T-helper 1 cell (primary cell): ENCODE results near the gene ZNF714.

ENCODE experiments used
- DNase-seq, 5 donors: peaks; one replicate each; pipeline ENCODE4 v3.0.0-alpha.2; 2012 to 2020
- total RNA-seq, 4 donors: gene quantifications; one replicate each; lab custom pipeline; 2026; lab: John Stamatoyannopoulos, UW

ZNF714 gene
- total RNA-seq, result 16.1 to 37.2 (median 17.5) reads per million in 4 donors

DNA sequence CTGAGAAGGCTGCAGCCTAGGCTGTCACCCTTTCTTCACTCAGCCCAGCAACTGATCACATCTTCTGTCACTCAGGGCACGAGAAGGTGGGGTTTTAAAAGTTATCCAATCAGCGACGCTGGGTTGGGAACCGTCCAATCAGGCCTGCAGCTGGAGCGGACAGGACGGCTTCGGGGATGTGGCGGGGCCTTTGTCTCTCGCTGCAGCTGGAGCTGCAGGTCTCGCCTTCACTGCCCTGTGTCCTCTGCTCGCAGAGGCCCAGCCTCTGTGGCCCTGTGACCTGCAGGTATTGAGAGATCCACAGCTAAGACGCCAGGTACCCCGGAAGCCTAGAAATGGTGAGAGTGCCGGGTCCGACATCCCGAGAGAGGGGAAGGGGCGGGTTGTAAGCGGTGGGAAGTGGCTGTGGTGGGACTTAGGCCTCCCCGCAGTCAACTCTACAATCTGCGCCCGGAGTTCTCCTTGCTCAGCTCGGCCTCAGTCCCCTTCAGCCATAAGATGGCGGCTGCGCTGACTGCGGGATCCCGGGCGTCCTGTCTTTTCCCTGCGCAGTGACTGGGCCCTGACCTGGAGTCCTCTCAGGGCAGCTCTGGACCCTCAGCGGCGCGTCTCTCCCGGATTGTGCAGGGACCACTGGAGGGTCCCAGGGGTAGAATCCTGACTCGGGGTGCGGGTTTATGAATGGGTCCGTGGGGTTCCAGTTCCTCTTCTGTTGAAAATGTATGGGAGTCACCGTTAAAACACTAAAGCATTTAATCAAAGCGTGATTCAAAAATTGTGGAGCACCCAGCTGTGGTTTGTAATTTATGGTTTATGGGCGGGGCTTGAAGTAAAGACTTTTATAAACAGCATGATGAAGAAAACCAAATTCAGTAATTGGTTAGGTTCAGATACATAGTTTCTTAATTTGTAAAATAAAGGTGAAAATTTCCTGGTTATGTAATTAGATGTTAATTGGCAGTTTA is at the start of gene ZNF714:
TSS of gene ZNF714 (plus strand) at position 193 of the 965 bp plus-strand sequence. CDS start 16,066 bp downstream, outside the sequence.
- peak; percentile 56 to 91 (median 70) for DNase-seq

DNA sequence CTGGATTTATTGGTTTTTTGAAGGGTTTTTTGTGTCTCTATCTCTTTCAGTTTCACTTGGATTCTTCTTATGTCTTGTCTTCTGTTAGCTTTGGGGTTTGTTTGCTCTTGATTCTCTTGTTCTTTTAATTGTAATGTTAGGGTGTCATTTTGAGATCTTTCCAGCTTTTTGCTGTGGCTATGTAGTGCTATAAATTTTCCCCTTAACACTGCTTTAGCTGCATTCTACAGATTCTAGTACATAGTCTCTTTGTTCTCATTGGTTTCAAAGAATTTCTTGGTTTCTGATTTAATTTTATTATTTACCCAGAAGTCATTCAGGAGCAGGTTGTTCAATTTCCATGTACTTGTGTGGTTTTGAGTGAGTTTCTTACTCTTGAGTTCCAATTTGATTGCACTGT is 37.0 kb upstream of the ZNF714 start:
- DNase-seq, result no peak

DNA sequence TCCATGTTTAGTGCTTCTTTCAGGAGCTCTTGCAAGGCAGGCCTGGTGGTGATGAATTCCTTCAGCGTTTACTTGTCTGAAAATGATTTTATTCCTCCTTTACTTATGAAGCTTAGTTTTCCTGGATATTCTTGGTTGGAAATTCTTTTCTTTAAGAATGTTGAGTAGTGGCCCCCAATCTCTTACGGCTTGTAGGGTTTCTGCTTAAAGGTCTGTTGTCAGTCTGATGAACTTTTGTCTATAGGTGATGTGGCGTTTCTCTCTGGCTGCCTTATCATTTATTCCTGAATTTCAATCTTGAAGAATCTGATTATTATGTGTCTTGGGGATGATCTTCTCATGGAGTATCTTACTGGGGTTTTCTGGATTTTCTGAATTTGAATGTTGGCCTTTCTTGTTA is 35.5 kb upstream of the ZNF714 start:
- no peak for DNase-seq

DNA sequence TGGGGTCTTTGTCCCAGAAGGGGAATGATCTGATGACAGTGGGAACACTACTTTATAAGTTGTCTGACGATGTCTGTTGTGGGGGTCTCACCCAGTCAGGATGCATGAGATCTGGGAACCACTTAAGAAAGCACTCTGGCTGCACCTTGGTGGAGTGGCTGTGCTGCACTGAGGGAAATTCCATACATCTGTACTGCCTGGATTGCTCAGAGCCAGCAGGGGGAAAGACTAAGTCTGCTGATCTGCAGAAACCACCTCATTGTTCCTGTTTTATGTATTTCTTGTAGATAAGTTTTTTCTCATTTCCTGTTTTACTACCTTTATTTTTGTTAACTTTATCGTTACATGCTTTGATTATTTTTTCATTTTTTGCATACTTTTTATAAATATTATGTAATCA is 34.3 kb upstream of the ZNF714 start:
- no peak for DNase-seq

DNA sequence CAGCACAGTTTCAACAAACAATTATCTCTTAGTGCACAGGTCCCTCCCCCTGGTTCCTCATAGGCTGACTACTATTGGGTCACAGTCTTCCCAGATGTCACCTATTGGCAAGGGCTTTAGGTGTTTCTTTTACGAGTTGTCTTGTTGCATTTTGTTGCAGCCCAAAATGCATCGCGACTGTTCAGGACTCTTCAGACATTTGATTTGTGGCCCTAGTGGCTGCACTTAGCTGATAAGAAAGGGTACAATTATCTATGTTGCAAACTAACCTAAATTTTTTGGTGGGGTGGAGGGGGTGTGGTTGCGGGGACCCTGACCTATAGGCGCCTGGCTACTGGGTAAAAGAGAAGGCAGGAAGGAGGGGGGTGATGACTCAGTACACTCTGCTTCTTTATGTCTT is 29.1 kb upstream of the ZNF714 start:
- DNase-seq, result no peak

DNA sequence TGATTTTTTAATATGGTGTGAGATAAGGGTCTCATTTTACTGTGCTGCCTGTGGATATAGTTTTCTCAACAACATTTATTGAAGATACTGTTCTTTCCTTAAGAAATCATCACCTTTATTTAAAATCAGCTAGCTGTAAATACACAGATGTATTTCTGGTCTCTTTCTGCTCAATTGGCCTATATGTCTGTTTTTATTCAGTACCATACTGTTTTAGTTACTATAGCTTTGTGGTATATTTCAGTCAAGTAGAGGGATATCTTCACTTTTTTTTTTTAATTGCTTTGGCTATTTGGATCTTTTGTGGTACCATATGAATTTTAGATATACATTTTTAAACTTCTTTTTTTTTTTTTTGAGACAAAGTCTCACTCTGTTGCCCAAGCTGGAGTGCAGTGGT is 16.7 kb upstream of the ZNF714 start:
- no peak for DNase-seq

DNA sequence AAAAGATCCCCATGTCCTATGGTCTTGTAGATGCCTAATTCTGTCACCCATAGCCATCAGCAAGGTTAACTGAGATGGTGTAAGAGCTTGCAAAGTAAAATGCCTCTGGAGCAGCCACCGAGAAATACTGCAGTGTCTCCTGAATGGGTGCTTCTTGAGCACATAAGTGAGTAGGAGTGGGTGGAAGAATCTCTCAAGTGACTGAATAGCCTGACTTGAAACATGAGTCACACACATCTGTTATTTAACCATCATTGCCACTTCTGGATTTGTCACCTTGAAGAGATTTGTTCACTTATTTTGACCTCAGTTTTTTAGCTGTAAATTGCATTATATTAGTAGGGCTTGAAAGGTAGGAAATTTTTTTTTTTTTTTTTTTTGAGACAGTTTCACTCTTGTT is 2.3 kb downstream of the ZNF714 start:
- DNase-seq, result peak in 1 of 5 donors; percentile 23

DNA sequence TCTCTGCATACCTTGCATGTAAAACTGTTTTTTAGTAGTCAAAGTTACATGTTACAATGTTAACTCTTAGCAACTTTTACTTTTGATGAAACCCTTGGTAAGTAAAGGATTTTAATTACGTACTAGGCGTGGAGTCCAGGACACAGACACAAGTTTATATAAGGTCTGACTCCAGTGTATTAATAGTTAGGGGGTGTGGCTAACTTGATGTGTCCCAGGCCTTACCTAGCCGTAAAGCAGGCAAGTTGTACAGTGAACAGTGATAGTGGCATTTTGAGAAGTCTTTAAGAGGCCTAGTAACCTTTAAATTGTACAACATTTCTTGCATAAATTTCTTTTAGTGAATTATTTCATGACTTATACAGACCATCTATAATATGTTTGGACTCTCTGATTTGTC is 5.9 kb downstream of the ZNF714 start:
- no peak for DNase-seq

DNA sequence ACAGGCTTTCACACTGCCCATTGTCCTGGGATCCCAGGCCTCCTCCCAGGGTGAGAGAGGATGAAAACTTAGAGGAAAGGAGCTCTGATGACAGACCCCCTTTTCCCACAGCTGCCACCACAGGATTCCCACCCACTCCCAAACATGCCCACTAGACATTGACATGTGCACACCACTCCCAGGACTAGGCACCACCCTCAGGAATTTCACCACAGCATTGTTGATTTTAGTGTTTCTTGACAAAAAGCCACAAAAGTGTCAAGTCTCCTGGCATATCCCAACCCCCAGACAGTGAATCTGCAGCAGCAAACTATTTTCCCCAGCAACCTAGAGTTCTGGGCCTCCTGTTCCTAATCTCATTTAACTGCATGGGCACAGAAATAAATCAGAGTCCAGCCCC is 10.1 kb downstream of the ZNF714 start:
- no peak for DNase-seq

DNA sequence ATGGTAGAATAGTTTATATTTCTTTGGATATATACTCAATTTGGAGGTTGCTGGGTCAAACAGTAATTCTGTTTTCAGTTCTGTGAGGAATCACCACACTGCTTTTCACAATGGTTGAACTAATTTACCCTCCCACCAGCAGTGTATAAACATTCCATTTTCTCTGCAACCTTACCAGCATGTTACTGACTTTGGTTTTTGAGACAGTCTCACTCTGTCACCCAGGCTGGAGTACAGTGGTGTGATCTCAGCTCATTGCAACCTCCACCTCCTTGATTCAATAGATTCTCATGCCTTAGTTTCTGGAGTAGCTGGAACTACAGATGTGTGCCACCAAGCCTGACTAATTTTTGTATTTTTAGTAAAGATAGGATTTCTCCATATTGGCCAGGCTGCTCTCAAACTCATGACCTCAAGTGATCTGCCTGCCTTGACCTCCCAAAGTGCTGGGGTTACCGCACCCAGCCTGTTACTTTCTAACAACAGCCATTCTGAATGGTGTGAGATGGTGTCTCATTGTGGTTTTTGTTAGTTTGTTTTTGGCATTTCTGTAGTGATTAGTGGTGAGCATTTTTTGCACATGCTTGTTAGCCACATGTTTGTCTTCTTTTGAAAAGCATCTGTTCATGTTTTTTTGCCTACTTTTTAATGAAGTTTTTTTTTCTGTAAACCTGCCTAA is 12.5 kb downstream of the ZNF714 start:
- no peak for DNase-seq

DNA sequence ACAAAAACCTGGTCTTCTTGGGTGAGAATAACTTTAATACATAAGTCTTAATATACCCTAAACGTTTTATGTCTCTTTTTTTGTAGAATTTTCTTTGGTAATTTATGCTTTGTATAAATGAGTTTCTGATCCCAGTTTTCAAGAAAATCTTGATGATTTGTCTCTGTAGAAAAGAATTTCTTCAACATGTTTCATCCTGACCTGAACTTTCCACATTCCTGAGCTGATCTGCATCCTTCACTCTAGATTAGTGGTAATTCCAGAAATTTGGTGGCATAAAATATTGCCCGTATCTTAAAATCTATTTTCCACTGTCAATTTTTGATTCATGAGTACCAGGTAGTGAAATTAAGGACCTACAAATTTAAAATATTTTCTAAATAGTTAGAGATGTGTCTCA is 16.3 kb downstream of the ZNF714 start:
- no peak for DNase-seq

DNA sequence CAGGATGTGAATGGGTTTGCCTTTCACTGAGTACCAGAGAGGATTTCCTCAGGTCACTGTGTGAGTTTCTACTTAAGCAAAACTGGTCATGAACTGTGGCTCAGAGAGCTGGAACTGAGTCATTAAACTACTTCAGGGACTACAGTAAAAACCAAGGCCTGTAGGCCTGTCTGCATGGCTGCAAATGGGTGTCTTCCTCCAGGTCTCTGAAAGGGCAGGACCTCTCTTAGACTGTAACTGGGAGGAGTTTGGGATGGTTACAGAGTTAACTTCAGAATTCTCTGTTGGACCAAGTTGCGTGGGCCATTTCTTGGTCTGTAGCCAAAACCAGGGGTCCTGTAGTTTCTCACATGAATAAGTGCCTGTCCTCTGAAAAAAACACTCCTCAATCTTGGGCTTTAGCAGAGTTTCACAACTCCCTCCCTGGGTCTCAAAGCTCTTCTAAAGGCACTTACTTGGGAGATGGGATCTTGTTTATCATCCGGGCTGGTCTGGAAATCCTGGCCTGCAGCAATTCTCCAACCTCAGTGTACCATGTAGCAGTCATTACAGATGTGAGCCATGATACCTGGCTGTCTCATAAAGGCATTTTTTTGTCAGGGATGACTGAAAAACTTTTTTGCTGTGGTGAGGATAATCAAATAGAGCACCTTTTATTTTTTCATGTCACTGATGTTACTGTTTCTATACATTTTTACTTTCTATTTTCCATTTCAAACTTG is 19.7 kb downstream of the ZNF714 start:
- DNase-seq, result peak in 1 of 5 donors; percentile 8

DNA sequence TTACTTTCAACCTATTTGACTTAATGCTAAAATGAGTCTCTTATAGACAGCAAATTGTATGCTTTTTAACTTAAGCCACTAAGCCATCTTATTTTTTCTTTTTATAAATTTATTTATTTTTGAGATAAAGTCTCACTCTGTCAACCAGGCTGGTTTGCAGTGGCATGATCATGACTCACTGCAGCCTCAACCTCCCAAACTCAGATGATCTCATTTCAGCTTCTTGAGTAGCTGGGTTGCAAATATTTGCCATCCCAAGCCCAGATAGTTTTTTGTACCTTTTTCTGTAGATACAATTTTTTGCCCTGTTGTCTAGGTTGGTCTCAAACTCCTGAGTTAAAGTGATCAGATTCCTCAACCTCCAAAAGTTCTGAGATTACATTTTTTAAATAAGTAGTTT is 27.1 kb downstream of the ZNF714 start:
- no peak for DNase-seq

DNA sequence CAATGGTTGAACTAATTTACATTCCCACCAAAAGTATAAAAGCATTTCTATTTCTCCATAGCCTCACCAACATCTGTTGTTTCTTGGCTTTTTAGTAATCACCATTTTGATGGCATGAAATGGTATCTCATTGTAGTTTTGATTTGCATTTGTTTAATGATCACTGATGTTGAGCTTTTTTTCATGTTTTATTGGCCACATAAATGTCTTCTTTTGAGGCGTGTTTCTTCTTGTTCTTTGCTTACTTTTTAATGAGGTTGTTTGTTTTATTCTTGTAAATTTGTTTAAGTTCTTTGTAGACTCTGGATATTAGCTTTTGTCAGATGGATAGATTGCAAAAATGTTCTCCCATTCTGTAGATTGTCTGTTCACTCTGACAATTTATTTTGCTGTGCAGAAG is 28.2 kb downstream of the ZNF714 start:
- no peak for DNase-seq

DNA sequence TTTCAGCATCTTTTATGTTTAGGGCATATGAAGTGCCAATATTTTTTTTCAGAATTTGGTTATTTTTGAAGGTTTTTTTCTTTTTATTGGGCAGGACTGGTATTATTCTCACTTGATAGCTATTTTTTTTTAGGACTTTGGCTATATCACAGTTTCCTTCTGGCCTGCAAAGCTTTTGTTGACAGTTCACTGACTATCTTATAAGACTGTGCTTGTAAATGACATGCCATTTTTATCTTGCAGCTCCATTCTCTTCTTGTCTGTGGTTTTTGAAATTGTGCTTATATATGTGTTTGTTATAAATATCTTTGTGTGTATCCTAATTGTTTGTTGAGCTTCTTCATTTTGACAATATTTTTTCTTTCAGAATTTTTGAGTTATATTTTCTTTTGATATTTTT is 33.4 kb downstream of the ZNF714 start:
- no peak for DNase-seq

DNA sequence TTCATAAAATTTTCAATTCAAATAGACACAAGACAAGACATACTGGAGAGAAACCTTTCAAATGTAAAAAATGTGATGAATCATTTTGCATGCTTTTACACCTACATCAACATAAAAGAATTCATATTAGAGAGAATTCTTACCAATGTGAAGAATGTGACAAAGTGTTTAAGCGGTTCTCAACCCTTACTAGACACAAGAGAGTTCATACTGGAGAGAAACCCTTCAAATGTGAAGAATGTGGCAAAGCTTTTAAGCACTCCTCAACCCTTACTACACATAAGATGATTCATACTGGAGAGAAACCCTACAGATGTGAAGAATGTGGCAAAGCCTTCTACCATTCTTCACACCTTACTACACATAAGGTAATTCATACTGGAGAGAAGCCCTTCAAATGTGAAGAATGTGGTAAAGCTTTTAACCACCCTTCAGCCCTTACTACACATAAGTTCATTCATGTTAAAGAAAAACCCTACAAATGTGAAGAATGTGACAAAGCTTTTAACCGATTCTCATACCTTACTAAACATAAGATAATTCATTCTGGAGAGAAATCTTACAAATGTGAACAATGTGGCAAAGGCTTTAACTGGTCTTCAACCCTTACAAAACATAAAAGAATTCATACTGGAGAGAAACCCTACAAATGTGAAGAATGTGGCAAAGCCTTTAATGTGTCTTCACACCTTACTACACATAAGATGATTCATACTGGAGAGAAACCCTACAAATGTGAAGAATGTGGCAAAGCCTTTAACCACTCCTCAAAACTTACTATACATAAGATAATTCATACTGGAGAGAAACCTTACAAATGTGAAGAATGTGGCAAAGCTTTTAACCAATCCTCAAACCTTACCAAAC is 35.3 kb downstream of the ZNF714 start:
- no peak for DNase-seq

DNA sequence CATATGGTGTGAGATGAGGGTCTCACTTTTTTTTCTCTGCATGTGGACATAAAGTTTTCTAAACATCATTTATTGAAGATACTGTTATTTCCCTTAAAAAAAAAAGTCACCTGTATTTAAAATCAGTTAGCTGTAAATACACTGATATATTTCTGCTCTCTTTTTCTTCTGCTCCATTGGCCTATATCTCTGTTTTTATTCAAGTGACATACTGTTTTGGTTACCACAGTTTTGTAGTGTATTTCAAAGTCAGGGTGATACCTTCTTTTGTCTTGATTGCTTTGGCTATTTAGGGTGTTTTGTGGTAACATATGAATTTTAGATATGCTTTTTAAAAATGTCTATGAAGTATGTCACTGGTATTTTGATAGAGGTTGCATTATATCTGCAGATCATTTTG is 44.1 kb downstream of the ZNF714 start:
- DNase-seq, result no peak

DNA sequence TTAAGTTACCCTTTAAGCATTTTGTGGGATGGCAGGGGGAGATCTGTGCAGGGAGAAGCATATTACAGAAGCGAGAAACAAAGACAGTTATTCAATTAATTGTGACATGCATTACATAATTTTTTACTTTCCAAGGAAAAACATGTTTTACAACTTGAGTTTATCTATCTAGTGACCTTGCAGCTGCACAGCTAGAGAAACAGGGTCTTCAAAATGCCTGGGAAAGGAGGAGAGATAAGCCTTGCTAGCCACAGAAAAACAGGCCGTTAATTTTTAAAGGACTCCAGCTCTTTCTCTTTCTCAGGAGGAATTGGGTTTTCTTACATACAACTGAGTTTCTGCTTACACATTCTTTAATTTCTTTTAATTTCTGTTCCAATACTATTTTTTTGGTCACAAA is 45.0 kb downstream of the ZNF714 start:
- no peak for DNase-seq

DNA sequence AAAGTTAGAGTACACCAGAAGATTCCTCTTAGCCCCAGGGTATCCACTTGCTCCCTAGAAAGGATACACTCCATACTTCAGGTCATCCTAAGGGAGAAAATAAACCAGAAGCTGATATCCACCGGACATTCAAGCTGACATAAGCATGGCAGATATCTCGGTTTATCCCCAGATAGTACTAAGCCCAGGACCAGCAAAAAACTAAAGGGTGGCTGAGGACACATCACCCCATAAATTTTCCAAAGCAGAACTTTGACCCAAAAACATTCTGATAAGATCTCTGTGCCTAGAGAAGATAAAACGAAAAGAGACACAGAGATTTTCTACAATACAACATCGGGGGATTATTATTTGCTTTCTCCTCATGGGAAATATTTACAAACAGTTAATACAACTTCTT is 45.9 kb downstream of the ZNF714 start:
- no peak for DNase-seq

DNA sequence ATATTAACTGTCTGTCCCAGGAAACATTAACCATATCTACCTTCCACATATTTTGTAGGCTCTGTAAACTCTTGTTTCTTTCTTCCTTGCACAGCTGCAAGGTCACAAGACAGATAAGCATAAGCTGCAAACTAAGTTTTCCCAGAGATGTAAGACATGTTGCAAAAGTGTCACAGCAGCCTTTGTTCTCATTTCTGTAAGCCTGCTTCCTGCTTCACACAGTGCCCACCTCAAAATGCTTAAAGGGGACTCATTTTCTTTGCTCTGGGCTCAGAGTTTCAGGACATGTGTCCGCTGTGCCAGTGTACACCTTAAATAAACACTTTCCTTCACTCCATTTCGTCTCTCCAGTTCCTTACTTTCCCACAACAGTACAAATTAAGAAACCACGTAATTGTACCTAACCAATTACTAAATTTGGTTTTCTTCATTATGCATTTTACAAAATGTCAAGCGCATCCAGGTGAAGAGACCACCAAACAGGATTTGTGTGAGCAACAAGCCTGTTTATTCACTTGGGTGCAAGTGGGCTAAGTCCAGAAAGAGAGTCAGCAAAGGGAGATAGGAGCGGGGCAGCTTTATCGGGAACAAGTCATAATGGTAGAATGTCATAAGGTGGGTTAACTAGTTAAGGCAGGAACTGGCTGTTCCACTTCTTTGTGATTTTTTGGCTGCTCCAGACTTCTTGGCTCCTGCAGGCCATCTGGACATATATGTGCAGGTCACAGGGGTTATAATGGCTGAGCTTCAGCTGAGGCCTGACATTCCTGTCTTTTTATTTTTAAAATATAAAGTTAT is 47.1 kb downstream of the ZNF714 start:
- no peak for DNase-seq

DNA sequence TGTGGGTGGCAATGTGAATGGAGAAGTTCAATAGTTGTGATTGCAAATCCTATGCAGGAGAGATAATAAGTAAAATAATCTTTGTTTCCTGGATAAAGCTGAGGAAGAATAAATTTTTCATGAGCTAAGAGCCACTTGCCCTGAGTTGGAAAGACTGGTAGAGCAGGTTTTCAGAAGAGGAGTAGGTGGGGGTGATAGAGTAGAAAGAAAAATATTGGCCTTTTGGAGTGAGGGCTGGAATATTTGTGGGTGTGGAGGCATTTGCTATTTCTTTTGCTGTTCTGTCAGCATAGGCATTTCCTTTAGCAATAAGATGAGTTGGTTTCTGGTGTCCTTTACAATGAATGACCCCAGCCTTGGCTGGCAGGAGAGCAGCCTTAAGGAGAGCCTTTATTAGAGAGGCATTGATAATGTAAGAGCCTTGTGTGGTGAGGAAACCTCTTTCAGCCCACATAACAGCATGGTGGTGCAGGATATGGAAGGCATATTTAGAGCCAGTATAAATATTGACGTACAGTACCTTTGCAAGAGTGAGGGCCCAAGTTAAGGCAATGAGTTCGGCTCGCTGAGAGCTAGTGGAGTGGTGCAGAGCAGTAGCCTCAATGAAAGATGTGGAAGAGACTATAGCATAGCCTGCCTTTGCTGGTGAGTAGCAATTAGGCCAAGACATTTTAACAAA is 48.2 kb downstream of the ZNF714 start:
- DNase-seq, result no peak
